EL (cell line): ENCODE results near the gene TOR2A.
"Not testable (repeated sequence)": the region's sequence is repeated elsewhere in the genome, so short reads cannot be mapped to it uniquely, and the experiment has no call there.

Source experiments
- DNase-seq: peaks from one replicate; pipeline ENCODE4 v3.0.0-alpha.2; 2016

Gene TOR2A

GRCh38 chr9:127767909-127768331, 32.8 kb upstream of the TOR2A start:
- peak; percentile 47 for DNase-seq

- no peak for DNase-seq
Measured at GRCh38 chr9:127767410-127767809, 32.3 kb upstream of the TOR2A start.

- no peak for DNase-seq
Measured at GRCh38 chr9:127765418-127765817, 30.3 kb upstream of the TOR2A start.

- peak; percentile 30 for DNase-seq
Measured at GRCh38 chr9:127763918-127764384, 28.9 kb upstream of the TOR2A start.

GRCh38 chr9:127762111-127762676, 27.1 kb upstream of the TOR2A start:
- DNase-seq, result no peak

GRCh38 chr9:127761491-127761956, 26.4 kb upstream of the TOR2A start:
- no peak for DNase-seq

- no peak for DNase-seq
Measured at GRCh38 chr9:127761061-127761460, 26.0 kb upstream of the TOR2A start.

- no peak for DNase-seq
Measured at GRCh38 chr9:127758843-127759242, 23.7 kb upstream of the TOR2A start.

GRCh38 chr9:127756776-127757175, 21.7 kb upstream of the TOR2A start:
- not testable (repeated sequence) for DNase-seq

GRCh38 chr9:127756233-127756632, 21.1 kb upstream of the TOR2A start:
- no peak for DNase-seq

- no peak for DNase-seq
Measured at GRCh38 chr9:127755061-127756060, 20.3 kb upstream of the TOR2A start.

- DNase-seq, result peak; percentile 34
Measured at GRCh38 chr9:127754099-127755060, 19.3 kb upstream of the TOR2A start.

GRCh38 chr9:127753622-127754021, 18.5 kb upstream of the TOR2A start:
- DNase-seq, result no peak

- DNase-seq, result no peak
Measured at GRCh38 chr9:127753148-127753547, 18.1 kb upstream of the TOR2A start.

GRCh38 chr9:127751269-127752054, 16.4 kb upstream of the TOR2A start:
- DNase-seq, result no peak

GRCh38 chr9:127749090-127749787, 14.1 kb upstream of the TOR2A start:
- DNase-seq, result no peak

GRCh38 chr9:127746959-127747569, 12.0 kb upstream of the TOR2A start:
- no peak for DNase-seq

GRCh38 chr9:127744398-127745110, 9.5 kb upstream of the TOR2A start:
- DNase-seq, result no peak

- peak; percentile 94 for DNase-seq
Measured at GRCh38 chr9:127742435-127743088, 7.5 kb upstream of the TOR2A start.
